ENCODE data around the gene FANK1. TPM values are rescaled to one million over a fixed set of nuclear protein-coding genes. Genes with fewer than 3 reads are reported as not detected.
A peak's percentile ranks its signal among the peaks of the same experiment; 100 is the strongest.

Gene FANK1
- total RNA-seq, 5 donors from 2014 or later (not counting 1 experiment from before 2014, with no cell fraction given), result 1.3 to 3.3 (median 2.2) TPM; not detected in 1

DNA sequence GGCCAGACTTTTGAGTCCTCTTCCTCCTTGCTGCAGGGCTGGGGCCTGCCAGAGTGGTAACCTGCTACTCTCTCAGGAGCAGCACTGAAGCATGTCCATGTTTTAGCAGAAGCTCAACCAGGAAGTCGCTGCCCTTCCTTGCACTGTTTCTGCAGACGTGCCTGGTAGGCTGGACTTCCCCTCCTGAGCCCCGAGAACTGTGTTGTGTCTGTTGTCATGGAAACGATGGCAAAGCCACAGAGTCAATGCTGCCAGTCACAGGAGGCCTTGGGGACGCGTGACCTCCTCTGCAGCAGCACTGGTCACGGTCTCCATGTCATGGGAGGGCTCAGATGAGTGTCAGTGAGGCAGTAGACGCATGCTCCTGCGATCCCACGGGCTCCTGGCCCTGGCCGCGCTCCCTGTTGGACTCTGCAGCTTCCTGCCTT is 145.5 kb downstream of the FANK1 start:
- Histone ChIP-seq H3K4me3 (ENCODE audit: control insufficient read depth in 1 of 2, extremely low read depth in 1 of 2, low read length in 1 of 2) (no peak overlapping the region), H3K27ac (ENCODE audit: low read length) (peak overlapping the region; percentile 82), H3K9me3 (no peaks in the 10 kb centered on the region), H3K36me3 (ENCODE audit: control insufficient read depth in 2 of 2, extremely low read depth in 1 of 2, insufficient read depth in 1 of 2, low read length in 1 of 2) (no peaks in the 10 kb centered on the region), H3K27me3 (replicated peaks in 1 of 2; ENCODE audit: control insufficient read depth in 2 of 2, extremely low read depth in 1 of 2, insufficient read depth in 2 of 2, low read length in 1 of 2) (peaks cover 0 to 3% of the 10 kb centered on the region in 2 experiments), H3K4me1 (ENCODE audit: control insufficient read depth in 1 of 2, extremely low read depth in 1 of 2, insufficient read depth in 2 of 2, low read length in 2 of 2) (peaks cover 8 to 19% of the 10 kb centered on the region in 2 experiments)
- Mint-ChIP-seq H3K4me1 (peaks cover 11 to 18% (median 18%) of the 10 kb centered on the region in 3 donors), H3K4me3 (peak overlapping the region; percentile 32 to 44 (median 40)), H3K9me3 (no peaks in the 10 kb centered on the region), H3K27ac (peak overlapping the region; percentile 34 to 61), H3K27me3 (peaks cover 0 to 4% of the 10 kb centered on the region in 2 donors), H3K36me3 (no peaks in the 10 kb centered on the region)
- ChIA-PET CTCF (no interaction called here), POLR2A (no interaction called here)
- WGBS (ENCODE audit: insufficient coverage), result 14% methylated on average over 12 of the region's 12 CpGs
- DNase-seq, result peak in 33 of 35 experiments; percentile 30 to 86 (median 67)
- ATAC-seq (replicated peaks in 1 of 4), result peak; percentile 86 to 95 (median 87)

DNA sequence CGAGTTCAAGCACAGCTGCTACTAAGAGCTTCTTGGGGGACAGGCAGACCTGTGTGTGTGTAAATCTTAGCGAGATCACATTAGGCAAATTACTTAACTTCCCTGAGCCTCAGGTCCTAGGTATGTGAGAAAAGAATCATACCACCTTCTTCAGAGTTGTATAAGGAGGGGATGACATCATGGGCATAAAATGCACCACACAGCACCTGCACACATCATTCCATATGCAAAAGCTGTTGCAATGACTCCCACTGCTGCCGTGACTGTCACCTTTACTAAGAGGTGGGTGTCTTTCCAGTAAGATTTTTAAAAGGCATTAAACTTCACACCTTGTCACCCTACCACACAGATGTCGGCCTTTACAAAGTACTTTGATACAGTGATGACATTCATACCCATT is 146.0 kb downstream of the FANK1 start:
- Mint-ChIP-seq H3K36me3 (no peaks in the 10 kb centered on the region), H3K4me3 (peak overlapping the region; percentile 32 to 44 (median 40)), H3K27ac (peak overlapping the region; percentile 34 to 61), H3K9me3 (no peaks in the 10 kb centered on the region), H3K4me1 (peaks cover 11 to 18% (median 18%) of the 10 kb centered on the region in 3 donors), H3K27me3 (peaks cover 0 to 2% of the 10 kb centered on the region in 2 donors)
- DNase-seq (peak in 1 of 35 experiments; percentile 23), ATAC-seq (replicated peaks in 1 of 4) (no peak)
- Histone ChIP-seq H3K36me3 (ENCODE audit: control insufficient read depth in 2 of 2, extremely low read depth in 1 of 2, insufficient read depth in 1 of 2, low read length in 1 of 2) (no peaks in the 10 kb centered on the region), H3K27me3 (replicated peaks in 1 of 2; ENCODE audit: control insufficient read depth in 2 of 2, extremely low read depth in 1 of 2, insufficient read depth in 2 of 2, low read length in 1 of 2) (peaks cover 0 to 3% of the 10 kb centered on the region in 2 experiments), H3K4me1 (ENCODE audit: control insufficient read depth in 1 of 2, extremely low read depth in 1 of 2, insufficient read depth in 2 of 2, low read length in 2 of 2) (peaks cover 8 to 19% of the 10 kb centered on the region in 2 experiments), H3K27ac (ENCODE audit: low read length) (peak overlapping the region; percentile 82), H3K4me3 (ENCODE audit: control insufficient read depth in 1 of 2, extremely low read depth in 1 of 2, low read length in 1 of 2) (no peak overlapping the region), H3K9me3 (no peaks in the 10 kb centered on the region)
- CTCF ChIA-PET, result no interaction called here
- POLR2A ChIA-PET, result no interaction called here
- WGBS (ENCODE audit: insufficient coverage), result 63% methylated on average over 1 of the region's 4 CpGs

DNA sequence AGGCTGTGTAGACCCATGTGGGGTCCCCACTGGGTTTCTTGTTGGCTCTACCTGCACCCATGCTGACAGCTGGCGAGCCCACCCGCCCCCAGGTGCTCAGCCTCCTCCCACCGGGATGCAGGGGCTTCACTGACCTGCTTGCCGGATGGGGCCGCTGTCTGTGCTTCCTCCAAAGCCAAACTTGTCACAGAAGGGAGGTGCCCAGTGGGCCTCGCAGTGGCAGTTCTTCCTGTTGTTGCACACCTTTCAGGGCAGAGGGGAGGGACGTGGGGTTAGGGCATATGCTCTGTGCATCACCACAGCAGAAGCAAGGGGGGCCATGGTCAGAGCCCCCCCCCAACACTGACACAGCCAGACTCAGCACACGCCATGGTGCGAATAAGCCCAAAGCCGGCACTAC is 146.5 kb downstream of the FANK1 start:
- no peaks in the 10 kb centered on the region for H3K9me3 ChIP-seq
- Mint-ChIP-seq H3K27ac (no peak overlapping the region), H3K36me3 (no peaks in the 10 kb centered on the region), H3K9me3 (no peaks in the 10 kb centered on the region), H3K4me1 (peaks cover 11 to 18% (median 18%) of the 10 kb centered on the region in 3 donors), H3K27me3 (no peaks in the 10 kb centered on the region), H3K4me3 (no peak overlapping the region)
- DNase-seq, result peak in 18 of 35 experiments; percentile 1 to 44 (median 8)
- no peaks in the 10 kb centered on the region for H3K36me3 ChIP-seq (ENCODE audit: control insufficient read depth in 2 of 2, extremely low read depth in 1 of 2, insufficient read depth in 1 of 2, low read length in 1 of 2)
- H3K4me3 ChIP-seq (ENCODE audit: control insufficient read depth in 1 of 2, extremely low read depth in 1 of 2, low read length in 1 of 2), result no peak overlapping the region
- peak in 1 of 4 experiments; percentile 17 for ATAC-seq (replicated peaks in 1 of 4)
- CTCF ChIA-PET, result no interaction called here
- WGBS (ENCODE audit: insufficient coverage), result 96% methylated on average over 5 of the region's 10 CpGs
- H3K27me3 ChIP-seq (replicated peaks in 1 of 2; ENCODE audit: control insufficient read depth in 2 of 2, extremely low read depth in 1 of 2, insufficient read depth in 2 of 2, low read length in 1 of 2), result peaks cover 0 to under 1% of the 10 kb centered on the region in 2 experiments
- H3K4me1 ChIP-seq (ENCODE audit: control insufficient read depth in 1 of 2, extremely low read depth in 1 of 2, insufficient read depth in 2 of 2, low read length in 2 of 2), result peaks cover 8 to 19% of the 10 kb centered on the region in 2 experiments
- POLR2A ChIA-PET, result no interaction called here
- H3K27ac ChIP-seq (ENCODE audit: low read length), result peak overlapping the region; percentile 82

DNA sequence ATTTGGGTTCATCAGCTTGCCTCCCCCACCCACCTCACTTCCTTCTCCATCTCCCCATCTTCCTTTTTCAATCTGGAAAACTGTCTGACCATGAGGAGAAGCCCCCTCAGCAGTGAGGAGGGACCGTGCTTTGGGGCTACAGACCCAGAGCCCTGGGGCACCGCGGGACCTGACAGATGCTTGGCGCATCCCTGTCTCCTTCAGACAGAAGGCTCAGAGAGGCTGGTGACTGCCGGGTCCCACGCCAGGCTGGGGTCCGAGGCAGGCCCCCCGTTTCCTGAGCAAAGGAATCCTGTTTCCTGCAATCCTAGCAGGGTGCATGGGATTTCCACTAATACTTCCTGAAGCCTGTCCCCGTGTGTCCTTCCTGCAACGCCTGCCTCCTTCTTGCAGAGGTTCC is 147.0 kb downstream of the FANK1 start:
- WGBS (ENCODE audit: insufficient coverage), result 93% methylated on average over 9 of the region's 10 CpGs
- ATAC-seq (replicated peaks in 1 of 4) (no peak), DNase-seq (no peak)
- H3K4me3 Mint-ChIP-seq, result no peak overlapping the region
- H3K27me3 ChIP-seq (replicated peaks in 1 of 2; ENCODE audit: control insufficient read depth in 2 of 2, extremely low read depth in 1 of 2, insufficient read depth in 2 of 2, low read length in 1 of 2), result no peaks in the 10 kb centered on the region
- no peaks in the 10 kb centered on the region for H3K36me3 ChIP-seq (ENCODE audit: control insufficient read depth in 2 of 2, extremely low read depth in 1 of 2, insufficient read depth in 1 of 2, low read length in 1 of 2)
- H3K9me3 Mint-ChIP-seq, result no peaks in the 10 kb centered on the region
- H3K27ac Mint-ChIP-seq, result no peak overlapping the region
- peaks cover 11 to 18% (median 18%) of the 10 kb centered on the region in 3 donors for H3K4me1 Mint-ChIP-seq
- no peak overlapping the region for H3K4me3 ChIP-seq (ENCODE audit: control insufficient read depth in 1 of 2, extremely low read depth in 1 of 2, low read length in 1 of 2)
- no peaks in the 10 kb centered on the region for H3K36me3 Mint-ChIP-seq
- ChIA-PET CTCF (no interaction called here), POLR2A (no interaction called here)
- H3K27ac ChIP-seq (ENCODE audit: low read length), result no peak overlapping the region
- no peaks in the 10 kb centered on the region for H3K9me3 ChIP-seq
- H3K27me3 Mint-ChIP-seq, result no peaks in the 10 kb centered on the region
- peaks cover 8 to 19% of the 10 kb centered on the region in 2 experiments for H3K4me1 ChIP-seq (ENCODE audit: control insufficient read depth in 1 of 2, extremely low read depth in 1 of 2, insufficient read depth in 2 of 2, low read length in 2 of 2)

DNA sequence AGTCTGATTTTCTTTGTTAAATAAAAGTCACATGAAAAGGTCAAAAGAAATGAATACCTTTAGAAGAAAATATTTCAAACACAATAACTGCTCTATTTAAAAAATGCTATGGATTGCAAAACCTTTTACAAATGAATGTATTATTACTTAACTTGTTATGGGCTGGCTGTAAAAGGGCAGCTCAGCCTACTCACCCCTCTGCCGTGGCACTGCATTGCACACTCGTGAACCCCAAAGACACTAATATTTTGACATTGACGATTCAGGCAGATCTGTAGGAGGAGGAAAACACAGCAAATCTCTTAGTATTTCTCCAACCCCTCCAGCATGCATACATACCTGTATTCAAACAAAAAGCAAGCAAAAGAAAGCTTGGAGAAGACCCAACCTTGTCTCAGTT is 149.5 kb downstream of the FANK1 start:
- DNase-seq (no peak), ATAC-seq (replicated peaks in 1 of 4) (no peak)
- Mint-ChIP-seq H3K27me3 (peaks cover 0 to 2% of the 10 kb centered on the region in 2 donors), H3K4me1 (peaks cover 11 to 18% (median 18%) of the 10 kb centered on the region in 3 donors), H3K27ac (no peak overlapping the region), H3K9me3 (no peaks in the 10 kb centered on the region), H3K4me3 (no peak overlapping the region), H3K36me3 (no peaks in the 10 kb centered on the region)
- no CpG with 5 or more reads among the region's 3 CpGs for WGBS (ENCODE audit: insufficient coverage)
- Histone ChIP-seq H3K36me3 (ENCODE audit: control insufficient read depth in 2 of 2, extremely low read depth in 1 of 2, insufficient read depth in 1 of 2, low read length in 1 of 2) (no peaks in the 10 kb centered on the region), H3K4me3 (ENCODE audit: control insufficient read depth in 1 of 2, extremely low read depth in 1 of 2, low read length in 1 of 2) (no peak overlapping the region), H3K27me3 (replicated peaks in 1 of 2; ENCODE audit: control insufficient read depth in 2 of 2, extremely low read depth in 1 of 2, insufficient read depth in 2 of 2, low read length in 1 of 2) (no peaks in the 10 kb centered on the region), H3K9me3 (no peaks in the 10 kb centered on the region), H3K4me1 (ENCODE audit: control insufficient read depth in 1 of 2, extremely low read depth in 1 of 2, insufficient read depth in 2 of 2, low read length in 2 of 2) (peaks cover 8 to 19% of the 10 kb centered on the region in 2 experiments), H3K27ac (ENCODE audit: low read length) (no peak overlapping the region)
- POLR2A ChIA-PET, result no interaction called here
- CTCF ChIA-PET, result interaction anchor here in 1 of 2 donors (0.6 kb wide), 1 partner anchor 71 kb away, joined by 4 read pairs; no protein-coding TSS in a partner anchor

DNA sequence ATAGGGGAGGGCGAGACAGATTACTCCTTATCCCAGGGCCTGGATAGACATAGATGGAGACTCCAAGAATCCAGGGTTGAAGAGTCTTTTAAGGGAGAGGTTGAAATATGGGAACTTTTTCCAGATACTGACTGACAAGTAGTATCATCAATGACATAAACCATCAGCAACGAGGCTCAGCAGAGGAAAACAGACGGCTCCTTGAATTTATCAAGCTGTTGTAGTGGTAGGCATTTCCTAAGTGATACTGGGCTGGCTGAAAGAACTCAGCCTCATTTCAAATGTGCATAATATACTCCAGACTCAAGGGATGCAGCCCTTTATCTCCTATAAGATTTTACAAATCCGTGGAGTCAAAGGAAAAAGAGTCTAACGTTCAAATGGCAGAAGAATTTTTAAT is 150.5 kb downstream of the FANK1 start:
- peaks cover 2 to 7% of the 10 kb centered on the region in 2 donors for H3K27me3 Mint-ChIP-seq
- no peaks in the 10 kb centered on the region for H3K9me3 Mint-ChIP-seq
- WGBS (ENCODE audit: insufficient coverage), result no CpG with 5 or more reads among the region's 5 CpGs
- POLR2A ChIA-PET, result no interaction called here
- DNase-seq (no peak), ATAC-seq (replicated peaks in 1 of 4) (no peak)
- Histone ChIP-seq H3K27me3 (replicated peaks in 1 of 2; ENCODE audit: control insufficient read depth in 2 of 2, extremely low read depth in 1 of 2, insufficient read depth in 2 of 2, low read length in 1 of 2) (no peaks in the 10 kb centered on the region), H3K4me1 (ENCODE audit: control insufficient read depth in 1 of 2, extremely low read depth in 1 of 2, insufficient read depth in 2 of 2, low read length in 2 of 2) (peaks cover 8 to 12% of the 10 kb centered on the region in 2 experiments), H3K9me3 (no peaks in the 10 kb centered on the region), H3K4me3 (ENCODE audit: control insufficient read depth in 1 of 2, extremely low read depth in 1 of 2, low read length in 1 of 2) (no peak overlapping the region), H3K27ac (ENCODE audit: low read length) (no peak overlapping the region), H3K36me3 (ENCODE audit: control insufficient read depth in 2 of 2, extremely low read depth in 1 of 2, insufficient read depth in 1 of 2, low read length in 1 of 2) (no peaks in the 10 kb centered on the region)
- H3K4me1 Mint-ChIP-seq, result peaks cover 8% of the 10 kb centered on the region in 3 donors
- H3K36me3 Mint-ChIP-seq, result no peaks in the 10 kb centered on the region
- CTCF ChIA-PET, result interaction anchor here in 1 of 2 donors (0.6 kb wide), 1 partner anchor 72 kb away, joined by 4 read pairs; no protein-coding TSS in a partner anchor
- H3K27ac Mint-ChIP-seq, result no peak overlapping the region
- no peak overlapping the region for H3K4me3 Mint-ChIP-seq

Measured in T-cell (primary cell).